ENCODE measurements around the gene SLC35F5.

DNA sequence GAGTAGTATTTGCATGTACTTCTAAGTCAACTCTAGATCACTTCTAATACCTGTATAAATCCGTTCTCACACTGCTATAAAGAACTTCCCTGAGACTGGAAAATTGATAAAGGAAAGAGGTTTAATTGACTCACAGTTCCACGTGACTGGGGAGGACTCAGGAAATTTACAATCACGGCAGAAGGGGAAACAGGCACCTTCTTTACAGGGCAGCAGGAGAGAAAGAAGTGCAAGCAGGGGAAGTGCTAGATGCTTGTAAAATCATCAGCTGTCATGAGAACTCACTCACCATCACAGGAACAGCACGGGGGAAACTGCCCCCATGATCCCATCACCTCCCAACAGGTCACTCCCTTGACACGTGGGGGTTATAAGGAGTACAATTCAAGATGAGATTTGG, 24.0 kb upstream of the SLC35F5 start:
- TF ChIP-seq POLR2A (IDR thresholded peaks at IDR 0.05; ENCODE audit: low read depth, low read length): no peak
- TF ChIP-seq POLR2AphosphoS5 (IDR thresholded peaks at IDR 0.05; ENCODE audit: low read depth, low read length): no peak
